ENCODE measurements around the gene ARMC9.

ARMC9 gene

DNA sequence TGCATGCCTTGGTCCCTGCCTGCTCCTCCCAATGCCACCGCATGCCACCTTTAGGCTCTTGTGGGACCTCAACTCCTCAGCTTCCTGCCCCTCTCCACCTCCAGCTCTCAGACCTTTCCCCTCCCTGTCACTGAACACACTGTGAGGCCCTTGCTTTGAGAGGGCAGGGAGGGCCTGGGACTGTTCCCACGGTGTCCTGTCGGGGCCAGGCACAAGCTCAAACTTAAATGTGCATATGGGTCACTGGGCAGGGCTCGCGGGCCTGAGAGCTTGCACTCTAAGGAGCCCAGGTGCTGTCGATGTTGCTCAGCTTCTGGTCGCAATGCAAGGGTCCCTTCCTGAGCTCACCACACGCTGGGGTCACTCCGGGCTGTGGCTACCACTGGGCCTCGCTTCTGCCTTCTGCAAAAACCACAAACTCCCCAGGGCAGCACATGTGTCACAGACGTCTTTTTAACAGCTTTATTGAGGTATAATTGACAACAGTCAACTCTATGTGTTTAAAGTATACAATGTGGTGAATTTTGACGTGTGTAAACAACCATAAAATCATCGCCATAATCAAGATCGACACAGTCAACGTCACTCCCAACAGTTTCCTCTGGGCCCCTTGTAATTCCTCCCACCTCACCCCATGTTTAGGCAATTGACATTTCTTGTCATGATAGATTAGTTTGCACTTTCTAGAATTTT is 185.1 kb downstream of the ARMC9 start:
- CTCF ChIA-PET = interaction anchor here (0.9 to 1.4 kb wide), 5 partner anchors 10 to 280 kb away, joined by 3 to 4 read pairs (median 4); no protein-coding TSS in a partner anchor
- DNase-seq (ENCODE audit: extremely low spot score) = no peak
- POLR2A ChIA-PET = no interaction called here
- TF ChIP-seq, protein P1, sequence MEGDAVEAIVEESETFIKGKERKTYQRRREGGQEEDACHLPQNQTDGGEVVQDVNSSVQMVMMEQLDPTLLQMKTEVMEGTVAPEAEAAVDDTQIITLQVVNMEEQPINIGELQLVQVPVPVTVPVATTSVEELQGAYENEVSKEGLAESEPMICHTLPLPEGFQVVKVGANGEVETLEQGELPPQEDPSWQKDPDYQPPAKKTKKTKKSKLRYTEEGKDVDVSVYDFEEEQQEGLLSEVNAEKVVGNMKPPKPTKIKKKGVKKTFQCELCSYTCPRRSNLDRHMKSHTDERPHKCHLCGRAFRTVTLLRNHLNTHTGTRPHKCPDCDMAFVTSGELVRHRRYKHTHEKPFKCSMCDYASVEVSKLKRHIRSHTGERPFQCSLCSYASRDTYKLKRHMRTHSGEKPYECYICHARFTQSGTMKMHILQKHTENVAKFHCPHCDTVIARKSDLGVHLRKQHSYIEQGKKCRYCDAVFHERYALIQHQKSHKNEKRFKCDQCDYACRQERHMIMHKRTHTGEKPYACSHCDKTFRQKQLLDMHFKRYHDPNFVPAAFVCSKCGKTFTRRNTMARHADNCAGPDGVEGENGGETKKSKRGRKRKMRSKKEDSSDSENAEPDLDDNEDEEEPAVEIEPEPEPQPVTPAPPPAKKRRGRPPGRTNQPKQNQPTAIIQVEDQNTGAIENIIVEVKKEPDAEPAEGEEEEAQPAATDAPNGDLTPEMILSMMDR (IDR thresholded peaks at IDR 0.05; ENCODE audit: control extremely low read depth, extremely low read depth, low read depth, missing control alignments) = no peak

DNA sequence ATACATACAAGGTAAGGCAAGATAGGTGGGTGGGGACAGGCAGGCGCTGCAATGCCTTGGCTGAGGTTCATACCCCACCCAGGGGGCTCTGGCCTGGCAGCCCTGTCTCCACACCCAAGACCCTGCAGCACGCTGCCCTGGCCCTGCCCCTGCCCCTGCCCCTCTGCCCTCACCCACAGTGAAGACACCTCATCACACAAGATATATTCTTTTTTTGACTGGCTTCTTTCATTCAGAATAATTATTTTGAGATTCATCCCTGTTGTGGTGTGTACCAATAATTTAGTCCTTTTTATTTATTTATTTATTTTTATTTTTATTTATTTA is 185.6 kb downstream of the ARMC9 start:
- no peak for DNase-seq (ENCODE audit: extremely low spot score)
- ChIA-PET POLR2A (no interaction called here), CTCF (interaction anchor here (0.9 to 1.4 kb wide), 5 partner anchors 10 to 280 kb away, joined by 3 to 4 read pairs (median 4); no protein-coding TSS in a partner anchor)
- TF ChIP-seq, protein P1 (IDR thresholded peaks at IDR 0.05; ENCODE audit: control extremely low read depth, extremely low read depth, low read depth, missing control alignments) = no peak

DNA sequence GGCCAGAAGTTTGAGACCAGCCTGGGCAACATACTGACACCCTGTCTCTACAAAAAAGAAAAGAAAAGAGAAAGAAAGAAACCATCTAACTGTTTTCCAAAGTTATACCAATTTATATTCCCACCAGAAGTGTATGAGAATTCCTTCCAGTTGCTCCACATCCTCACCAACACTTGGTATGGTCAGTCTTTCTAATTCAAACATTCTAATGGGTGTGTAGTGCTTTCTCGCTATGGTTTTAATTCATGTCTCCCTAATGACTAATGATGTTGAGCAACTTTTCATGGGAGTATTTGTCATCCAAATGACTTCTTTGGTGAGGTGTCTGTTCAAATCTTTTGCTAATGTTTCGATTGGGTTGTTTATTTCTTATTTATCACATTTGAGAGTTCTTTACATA is 186.5 kb downstream of the ARMC9 start:
- ChIA-PET CTCF (no interaction called here), POLR2A (no interaction called here)
- TF ChIP-seq, protein P1 (IDR thresholded peaks at IDR 0.05; ENCODE audit: control extremely low read depth, extremely low read depth, low read depth, missing control alignments) = no peak
- no peak for DNase-seq (ENCODE audit: extremely low spot score)

DNA sequence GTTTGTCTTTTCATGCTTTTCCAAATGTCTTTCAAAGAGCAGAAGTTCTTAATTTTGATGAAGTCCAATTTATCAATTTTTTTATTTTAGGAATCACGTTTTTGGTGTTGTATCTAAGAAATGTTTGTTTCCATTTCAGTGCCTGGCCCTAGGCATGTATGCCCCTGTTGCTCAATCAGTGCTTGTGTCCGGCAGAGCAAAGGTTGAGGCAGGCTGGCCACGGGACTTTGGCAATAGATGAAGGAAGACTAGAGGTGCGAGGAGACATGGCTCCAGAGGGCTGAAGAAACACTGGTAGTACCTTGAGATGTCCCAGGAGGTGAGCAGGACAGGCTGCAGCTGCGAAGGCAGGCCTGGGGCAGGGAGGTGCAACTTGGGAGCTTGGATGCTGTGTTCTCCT is 187.0 kb downstream of the ARMC9 start:
- ChIA-PET CTCF (interaction anchor here (1.2 to 1.5 kb wide), 3 partner anchors 11 to 88 kb away, joined by 3 to 4 read pairs (median 3); no protein-coding TSS in a partner anchor), POLR2A (no interaction called here)
- TF ChIP-seq, protein P1 (IDR thresholded peaks at IDR 0.05; ENCODE audit: control extremely low read depth, extremely low read depth, low read depth, missing control alignments) = no peak

DNA sequence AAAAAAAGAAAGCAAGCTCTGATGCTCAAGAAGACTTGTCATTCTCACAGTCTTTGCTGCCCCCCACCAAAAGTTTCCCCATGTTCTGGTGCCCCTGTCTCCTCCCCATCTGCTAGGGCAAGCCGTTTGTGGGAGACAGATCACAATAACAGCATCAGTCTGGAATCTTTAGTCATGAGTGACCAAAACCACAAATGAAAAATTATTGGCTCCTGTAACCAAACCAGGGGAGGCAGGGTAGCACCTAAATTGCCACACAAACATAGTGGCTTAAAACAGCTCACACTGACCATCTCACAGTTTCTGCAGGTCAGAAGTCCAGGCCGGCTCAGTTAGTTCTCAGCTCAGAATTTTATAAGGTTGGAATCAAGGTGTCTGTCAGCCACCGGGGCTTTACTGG is 188.0 kb downstream of the ARMC9 start:
- TF ChIP-seq, protein P1 (IDR thresholded peaks at IDR 0.05; ENCODE audit: control extremely low read depth, extremely low read depth, low read depth, missing control alignments) = no peak
- ChIA-PET POLR2A (no interaction called here), CTCF (interaction anchor here (1.2 to 1.5 kb wide), 3 partner anchors 12 to 89 kb away, joined by 3 to 4 read pairs (median 3); no protein-coding TSS in a partner anchor)
- DNase-seq (ENCODE audit: extremely low spot score) = no peak

More for the DNA sequence above, 187.0 kb downstream of the ARMC9 start:
- no peak for DNase-seq (ENCODE audit: extremely low spot score)

DNA sequence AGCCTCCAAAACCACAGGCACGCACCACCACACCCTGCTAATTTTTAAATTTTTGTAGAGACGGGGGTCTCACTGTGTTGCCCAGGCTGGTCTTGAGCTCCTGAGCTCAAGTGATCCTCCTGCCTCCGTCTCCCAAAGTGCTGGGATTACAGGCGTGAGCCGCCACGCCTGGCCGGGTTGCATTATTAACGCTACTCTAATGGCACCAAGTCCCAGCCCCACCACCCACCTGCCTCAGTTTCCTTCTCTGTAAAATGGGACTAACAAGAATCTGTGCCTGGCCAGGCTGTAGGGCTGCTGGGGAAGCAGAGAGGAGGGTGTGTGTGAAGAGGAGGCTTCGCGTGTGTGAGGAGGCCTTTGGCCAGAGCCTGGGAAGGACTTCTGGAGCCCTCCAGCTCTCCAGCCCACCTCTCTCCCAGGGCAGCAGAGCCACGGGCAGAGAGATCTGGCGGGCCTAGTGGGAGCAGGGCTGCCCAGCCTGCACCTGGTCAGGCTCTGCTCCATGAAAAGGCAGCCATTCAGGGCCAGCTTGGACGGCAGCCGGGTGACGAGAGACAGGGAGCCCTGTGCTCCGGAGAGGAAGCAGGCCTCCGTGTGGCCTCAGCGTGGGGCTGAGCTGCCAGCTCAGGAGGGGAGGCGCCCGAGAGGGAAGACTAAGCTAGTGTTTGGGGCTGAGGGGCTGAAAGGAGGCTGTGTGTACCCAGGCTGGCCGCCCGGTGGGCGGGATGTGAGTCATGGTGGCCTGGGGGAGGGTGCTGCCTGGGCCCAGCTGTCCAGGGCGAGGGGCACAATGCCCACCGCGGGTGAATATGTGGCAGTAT is 189.7 kb downstream of the ARMC9 start:
- CTCF ChIA-PET = interaction anchor here (0.7 to 2.2 kb wide), 5 partner anchors 16 to 161 kb away, joined by 3 to 6 read pairs (median 3); no protein-coding TSS in a partner anchor
- POLR2A ChIA-PET = no interaction called here
- TF ChIP-seq, protein P1 (IDR thresholded peaks at IDR 0.05; ENCODE audit: control extremely low read depth, extremely low read depth, low read depth, missing control alignments) = no peak
- no peak for DNase-seq (ENCODE audit: extremely low spot score)

All from GM10248 (cell line).